HG03108 (cell line): ENCODE results near the gene HSD3B7.
"Not testable (repeated sequence)": the region's sequence is repeated elsewhere in the genome, so short reads cannot be mapped to it uniquely, and the experiment has no call there.

Experiments
- ATAC-seq: cut with Tn5 transposase; IDR thresholded peaks from one replicate; pipeline ENCODE4 v1.9.1; 2021; ENCODE audit warnings: moderate library complexity; ENCODE audit not compliant: unreplicated experiment

HSD3B7 gene

DNA sequence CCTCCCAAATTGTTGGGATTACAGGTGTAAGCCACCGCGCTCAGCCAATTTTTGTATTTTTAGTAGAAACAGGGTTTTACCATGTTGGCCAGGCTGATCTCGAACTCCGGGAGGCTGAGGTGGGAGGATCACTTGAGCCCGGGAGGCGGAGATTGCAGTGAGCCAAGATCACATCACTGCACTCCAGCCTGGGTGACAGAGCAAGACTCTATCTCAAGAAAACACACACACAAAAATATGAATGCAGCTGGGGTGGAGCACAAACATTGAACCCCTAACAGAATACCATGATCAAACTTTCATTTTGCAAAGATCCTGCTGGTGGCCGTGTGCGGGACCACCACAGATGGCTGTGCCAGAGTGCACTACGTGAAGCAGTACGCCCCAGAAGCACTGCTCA is 32.7 kb downstream of the HSD3B7 start:
- ATAC-seq, result not testable (repeated sequence)

DNA sequence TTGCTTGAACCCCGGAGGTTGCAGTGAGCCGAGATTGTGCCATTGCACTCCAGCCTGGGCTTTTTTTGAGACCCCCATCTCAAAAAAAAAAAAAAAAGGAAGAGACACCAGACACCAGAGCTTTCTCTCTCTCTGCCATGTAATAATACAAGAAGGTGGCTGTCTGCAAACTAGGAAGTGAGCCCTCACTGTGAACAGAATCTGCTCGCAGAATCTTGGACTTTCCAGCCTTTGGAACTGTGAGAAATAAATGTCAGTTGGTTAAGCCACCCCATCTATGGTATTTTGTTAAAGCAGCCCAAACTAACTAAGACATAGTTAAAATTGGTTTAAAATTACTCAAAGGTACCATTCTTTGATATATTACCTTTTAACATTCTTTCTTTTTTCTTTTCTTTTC is 35.5 kb downstream of the HSD3B7 start:
- ATAC-seq, result no peak

DNA sequence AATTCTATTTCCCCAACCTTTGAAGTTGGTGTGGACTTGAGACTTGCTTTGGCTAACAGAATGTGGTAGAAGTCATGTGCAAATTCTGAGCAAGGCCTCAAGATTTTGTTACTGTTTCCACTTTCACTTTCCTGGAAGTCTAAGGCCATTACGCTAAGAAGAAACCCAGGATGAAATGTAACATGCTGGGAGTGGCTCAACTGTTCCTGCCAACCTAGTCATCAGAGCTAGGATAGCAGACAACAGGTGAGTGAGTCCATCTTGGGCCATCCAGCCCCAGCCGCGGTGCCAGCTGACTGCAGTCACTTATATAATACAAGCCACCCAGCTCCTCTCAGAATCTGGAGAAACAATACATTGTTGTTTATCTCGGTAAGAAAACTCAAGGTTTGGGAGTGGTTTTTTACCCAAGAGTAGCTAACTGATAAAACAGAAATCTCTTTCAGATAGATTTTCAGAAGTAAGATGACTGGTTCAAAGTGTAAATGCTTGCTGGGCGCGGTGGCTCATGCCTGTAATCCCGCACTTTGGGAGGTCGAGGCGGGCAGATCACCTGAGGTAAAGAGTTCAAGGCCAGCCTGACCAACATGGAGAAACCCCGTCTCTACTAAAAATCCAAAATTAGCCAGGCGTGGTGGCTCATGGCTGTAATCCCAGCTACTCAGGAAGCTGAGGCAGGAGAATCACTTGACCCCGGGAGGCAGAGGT is 37.7 kb downstream of the HSD3B7 start:
- ATAC-seq, result no peak

DNA sequence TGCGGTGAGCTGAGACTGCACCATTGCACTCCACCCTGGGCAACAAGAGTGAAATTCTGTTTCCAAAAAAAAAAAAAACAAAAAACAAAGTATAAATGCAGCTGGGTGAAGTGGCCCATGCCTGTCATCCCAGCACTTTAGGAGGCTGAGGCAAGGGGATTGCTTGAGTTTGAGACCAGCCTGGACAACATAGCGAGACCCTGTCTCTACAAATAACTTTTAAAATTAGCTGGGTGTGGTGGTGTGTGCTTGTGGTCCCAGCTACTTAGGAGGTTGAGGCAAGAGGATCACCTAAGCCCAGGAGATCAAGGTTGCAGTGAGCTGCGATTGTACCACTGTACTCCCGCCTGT is 38.2 kb downstream of the HSD3B7 start:
- no peak for ATAC-seq

DNA sequence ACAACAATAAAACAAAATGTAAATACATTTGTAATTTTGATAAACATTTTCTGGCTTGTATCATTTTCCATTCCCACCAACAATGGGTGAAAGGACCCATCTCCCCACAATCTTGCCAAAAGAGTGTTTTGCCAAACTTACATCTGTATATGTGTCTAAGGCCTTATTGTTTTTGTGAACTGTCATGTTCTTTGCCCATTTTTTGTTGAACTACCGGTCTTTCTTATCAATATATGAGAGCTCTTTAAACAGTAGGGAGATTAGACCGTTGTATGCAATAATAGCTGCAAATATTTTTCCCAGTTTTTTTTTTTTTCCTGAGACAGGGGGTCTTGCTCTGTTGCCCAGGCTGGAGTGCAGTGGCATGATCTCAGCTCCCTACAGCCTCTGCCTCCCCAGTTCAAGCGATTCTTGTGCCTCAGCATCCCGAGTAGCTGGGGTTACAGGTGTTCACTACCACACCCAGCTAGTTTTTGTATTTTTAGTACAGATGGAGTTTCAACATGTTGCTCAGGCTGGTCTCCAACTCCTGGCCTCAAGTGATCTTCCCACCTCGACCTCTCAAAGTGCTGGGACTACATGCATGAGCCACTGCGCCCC is 38.7 kb downstream of the HSD3B7 start:
- ATAC-seq, result no peak

DNA sequence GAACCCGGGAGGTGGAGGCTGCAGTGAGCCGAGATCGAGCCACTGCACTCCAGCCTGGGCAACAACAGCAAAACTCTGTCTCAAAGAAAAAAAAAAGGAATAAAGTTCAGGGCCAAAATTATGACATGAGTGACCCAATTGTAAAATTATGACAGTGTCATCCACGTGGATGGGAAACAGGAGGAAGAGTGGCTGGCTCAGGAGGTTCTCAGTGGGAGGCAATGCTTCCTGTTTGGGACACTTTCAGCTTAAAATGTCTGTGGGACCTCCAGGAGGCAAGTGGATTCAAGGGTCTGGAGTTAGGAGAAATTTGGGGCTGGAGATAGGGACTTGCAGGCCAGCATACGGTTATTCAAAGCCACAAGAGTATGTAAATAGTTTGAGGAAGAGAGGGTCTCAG is 40.3 kb downstream of the HSD3B7 start:
- no peak for ATAC-seq

DNA sequence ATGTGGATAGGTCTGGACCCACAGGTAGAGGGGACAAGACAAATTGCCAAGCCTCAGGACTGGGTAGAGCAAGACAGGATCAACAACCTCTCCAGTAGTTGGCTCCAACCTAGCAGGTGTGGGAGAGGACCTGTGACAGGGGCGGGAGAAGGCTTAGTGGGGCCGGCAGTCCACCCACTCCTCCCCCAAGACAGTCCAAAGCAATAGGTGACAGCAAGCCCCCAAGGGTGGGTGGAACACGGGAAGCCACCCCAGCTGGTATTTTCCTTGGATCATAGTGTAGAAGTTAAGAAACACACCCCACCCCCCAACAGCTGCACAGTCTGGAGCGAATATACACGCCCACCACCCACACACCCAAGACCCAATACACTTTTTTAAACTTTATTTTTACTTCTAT is 44.3 kb downstream of the HSD3B7 start:
- no peak for ATAC-seq

DNA sequence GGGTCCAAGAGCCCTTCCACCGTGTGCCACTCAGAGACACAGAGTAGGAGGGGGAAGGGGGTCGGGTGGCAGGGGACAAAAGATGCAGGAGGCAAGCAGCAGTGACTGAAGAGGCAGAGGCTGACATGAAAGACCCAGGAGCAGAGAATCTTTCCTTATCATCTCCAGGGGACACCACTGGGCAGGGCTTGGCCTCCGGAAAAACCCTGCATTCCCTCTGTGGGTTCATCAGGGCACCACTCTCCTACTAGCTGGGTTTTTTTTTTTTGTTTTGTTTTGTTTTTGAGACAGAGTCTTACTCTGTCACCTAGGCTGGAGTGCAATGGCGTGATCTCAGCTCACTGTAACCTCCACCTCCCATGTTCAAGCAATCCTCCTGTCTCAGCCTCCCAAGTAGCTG is 46.3 kb downstream of the HSD3B7 start:
- no peak for ATAC-seq

DNA sequence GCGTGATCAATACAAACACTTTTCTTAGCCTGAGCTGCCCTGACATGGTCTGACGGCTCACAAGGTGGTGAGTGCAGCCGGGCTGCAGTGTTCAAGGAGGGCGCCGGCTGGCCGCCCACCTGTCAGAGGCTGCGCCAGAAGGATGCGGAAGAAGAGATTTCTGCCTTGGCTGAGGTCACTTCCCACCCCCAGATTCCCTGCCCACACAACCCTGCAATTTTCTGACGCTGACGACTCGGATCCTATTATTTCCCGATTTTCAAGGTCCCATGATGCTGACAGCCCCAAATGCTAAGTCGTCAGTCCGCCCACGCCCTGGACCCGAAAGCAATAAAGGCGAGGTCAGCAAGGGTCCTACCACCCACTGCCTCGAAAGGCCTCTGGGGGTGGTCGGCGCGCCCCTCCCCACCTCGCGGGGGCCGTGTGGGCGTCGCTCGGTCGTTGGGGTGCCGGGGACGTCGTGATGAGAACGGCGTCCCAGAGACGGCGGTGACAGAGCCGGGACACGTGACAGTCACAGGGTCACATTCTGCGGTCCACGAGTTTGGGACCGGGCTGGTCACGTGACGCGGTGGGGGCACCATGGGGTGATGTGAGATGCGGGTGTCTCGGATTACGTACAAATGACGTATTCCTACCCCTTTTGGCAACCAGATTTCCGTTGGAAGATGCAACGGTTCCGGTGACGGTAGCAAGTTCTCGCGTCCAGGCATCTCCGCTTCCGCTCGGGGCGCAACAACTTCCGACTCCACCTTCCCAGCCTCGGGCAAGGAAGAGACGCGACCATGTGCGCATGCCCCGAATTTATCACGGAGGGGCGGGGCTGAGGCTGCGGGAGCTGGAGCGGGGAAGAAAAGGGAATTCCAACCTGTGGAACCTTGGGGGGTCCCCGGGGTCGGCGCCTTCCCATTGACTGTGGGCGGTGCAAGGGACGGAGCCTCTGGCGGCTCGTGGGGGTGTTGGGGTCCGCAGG is 48.0 kb downstream of the HSD3B7 start, which contains the start of gene STX4:
Gene STX4, plus strand, starts transcription at position 823 of the 973 bp plus-strand sequence. CDS start 248 bp downstream, outside the sequence.
- peak; percentile 81 for ATAC-seq

DNA sequence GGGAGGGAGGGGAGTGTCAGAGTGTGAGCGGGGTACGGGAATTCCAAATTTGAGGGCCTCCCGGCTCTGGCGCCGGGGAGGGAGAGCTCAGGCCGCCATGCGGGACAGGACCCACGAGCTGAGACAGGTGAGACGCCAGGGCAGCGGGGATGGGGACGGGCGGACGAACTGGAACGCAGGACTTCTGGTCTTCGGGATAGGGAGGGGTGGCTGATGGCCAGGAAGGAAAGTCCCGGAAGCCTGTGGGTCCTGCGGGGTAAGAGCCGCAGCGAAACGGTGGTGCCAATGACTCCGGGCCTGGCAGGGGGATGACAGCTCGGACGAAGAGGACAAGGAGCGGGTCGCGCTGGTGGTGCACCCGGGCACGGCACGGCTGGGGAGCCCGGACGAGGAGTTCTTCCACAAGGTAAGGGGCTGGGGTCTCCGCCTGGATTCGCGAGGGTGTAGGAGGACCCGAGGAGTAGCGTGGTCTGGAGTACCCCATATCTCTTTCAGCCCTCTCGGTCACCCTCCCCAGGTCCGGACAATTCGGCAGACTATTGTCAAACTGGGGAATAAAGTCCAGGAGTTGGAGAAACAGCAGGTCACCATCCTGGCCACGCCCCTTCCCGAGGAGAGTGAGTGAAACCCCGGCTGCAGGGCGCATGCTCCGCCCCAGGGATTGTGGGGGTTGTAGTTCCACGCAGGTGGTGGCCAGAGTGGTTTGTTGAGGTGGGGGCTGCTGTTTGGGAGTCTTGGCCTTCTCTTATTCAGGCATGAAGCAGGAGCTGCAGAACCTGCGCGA is 48.9 kb downstream of the HSD3B7 start:
- ATAC-seq, result peak; percentile 50

DNA sequence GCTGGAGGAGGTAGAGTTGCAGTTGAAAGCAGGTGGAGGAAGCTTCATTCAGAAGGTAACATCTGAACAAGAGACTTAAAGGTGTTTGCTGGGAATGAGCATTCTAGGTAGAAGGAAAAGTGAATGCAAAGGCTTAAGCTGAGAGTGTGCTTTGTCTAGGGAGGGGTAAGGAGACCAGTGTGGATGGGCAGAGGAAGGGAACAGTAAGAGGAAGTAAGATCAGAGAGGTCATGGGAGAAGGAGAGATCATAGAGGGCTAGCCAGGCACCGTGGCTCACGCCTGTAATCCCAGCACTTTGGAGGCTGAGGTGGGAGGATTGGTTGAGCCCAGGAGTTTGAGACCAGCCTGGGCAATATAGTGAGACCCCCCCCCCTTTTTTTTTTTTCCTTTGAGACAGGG is 51.7 kb downstream of the HSD3B7 start:
- no peak for ATAC-seq
